HK-2 (cell line): ENCODE data around the gene PRPS1.
"Not testable (repeated sequence)": the region's sequence is repeated elsewhere in the genome, so short reads cannot be mapped to it uniquely, and the experiment has no call there.

Source experiments
- DNase-seq: peaks from one replicate; pipeline ENCODE4 v3.0.0-alpha.2; 2018; ENCODE audit not compliant: unreplicated experiment

PRPS1 gene

GRCh38 chrX:107627838-107628661 lies at the start of gene PRPS1:
TSS of gene PRPS1 (plus strand) at chrX:107628510. CDS start at chrX:107628629, 119 bp downstream.
- DNase-seq, result peak; percentile 92

- DNase-seq, result no peak
These were observed 48.4 kb upstream of the PRPS1 start for GRCh38 chrX:107579956-107580355.

GRCh38 chrX:107581923-107582322 lies 46.4 kb upstream of the PRPS1 start:
- DNase-seq, result no peak

- DNase-seq, result no peak
These were observed 39.1 kb upstream of the PRPS1 start for GRCh38 chrX:107589243-107589642.

- DNase-seq, result no peak
These were observed 31.7 kb upstream of the PRPS1 start for GRCh38 chrX:107596651-107597050.

GRCh38 chrX:107597264-107597663 lies 31.0 kb upstream of the PRPS1 start:
- no peak for DNase-seq

GRCh38 chrX:107597791-107598190 lies 30.5 kb upstream of the PRPS1 start:
- no peak for DNase-seq

GRCh38 chrX:107599450-107599861 lies 28.9 kb upstream of the PRPS1 start:
- no peak for DNase-seq

GRCh38 chrX:107600366-107600765 lies 27.9 kb upstream of the PRPS1 start:
- no peak for DNase-seq

- DNase-seq, result no peak
These were observed 27.0 kb upstream of the PRPS1 start for GRCh38 chrX:107601326-107601725.

- no peak for DNase-seq
These were observed 26.6 kb upstream of the PRPS1 start for GRCh38 chrX:107601759-107602158.

GRCh38 chrX:107602694-107603239 lies 25.5 kb upstream of the PRPS1 start:
- no peak for DNase-seq

GRCh38 chrX:107603429-107604159 lies 24.7 kb upstream of the PRPS1 start:
- no peak for DNase-seq

GRCh38 chrX:107609061-107609460 lies 19.2 kb upstream of the PRPS1 start:
- DNase-seq, result not testable (repeated sequence)

GRCh38 chrX:107610667-107611066 lies 17.6 kb upstream of the PRPS1 start:
- peak; percentile 54 for DNase-seq

- no peak for DNase-seq
These were observed 8.4 kb upstream of the PRPS1 start for GRCh38 chrX:107619885-107620322.

GRCh38 chrX:107624893-107625292 lies 3.4 kb upstream of the PRPS1 start:
- no peak for DNase-seq

- DNase-seq, result no peak
These were observed 2.6 kb upstream of the PRPS1 start for GRCh38 chrX:107625739-107626138.

GRCh38 chrX:107626481-107626880 lies 1.8 kb upstream of the PRPS1 start:
- no peak for DNase-seq

- DNase-seq, result no peak
These were observed 1.4 kb upstream of the PRPS1 start for GRCh38 chrX:107626916-107627315.

- peak; percentile 47 for DNase-seq
These were observed 591 bp downstream of the PRPS1 start for GRCh38 chrX:107628662-107629539.

GRCh38 chrX:107629540-107629909 lies 1.2 kb downstream of the PRPS1 start:
- DNase-seq, result no peak
